WTC11 (cell line): ENCODE results near the gene TMEM260. TPM values are rescaled to one million over a fixed set of nuclear protein-coding genes. Genes with fewer than 3 reads are reported as not detected.

ENCODE experiments used
- ATAC-seq: fragments of 200-7000 bp; cut with Tn5 transposase; 2 replicates; pipeline ENCODE4 v1.10.0; 2021; ENCODE audit warnings: mild to moderate bottlenecking, moderate library complexity
- CTCF ChIA-PET: fragments of 300-600 bp; sonication (Branson Sonifier 250); formaldehyde crosslinking; loops from one replicate; lab custom pipeline; 2021; ENCODE audit warnings: antibody characterized with exemption; lab: Charles Lee
- POLR2A ChIA-PET: fragments of 350-600 bp; sonication (Branson Sonifier 250); formaldehyde crosslinking; loops from one replicate; lab custom pipeline; 2021; ENCODE audit warnings: antibody characterized with exemption; lab: Charles Lee
- DNase-seq: peaks from one replicate; pipeline ENCODE4 v3.0.0; 2021; ENCODE audit warnings: low spot score
- H3K27ac Mint-ChIP-seq: 2 replicates; pipeline ENCODE4 v1.8.0; 2021; ENCODE audit warnings: mixed read lengths
- H3K27me3 Mint-ChIP-seq: 2 replicates; pipeline ENCODE4 v1.8.0; 2021; ENCODE audit warnings: low read depth, mild to moderate bottlenecking, moderate library complexity, mixed read lengths
- H3K36me3 Mint-ChIP-seq: 2 replicates; pipeline ENCODE4 v1.8.0; 2021; ENCODE audit warnings: mixed read lengths
- H3K4me1 Mint-ChIP-seq: 2 replicates; pipeline ENCODE4 v1.8.0; 2022; ENCODE audit warnings: mixed read lengths
- H3K4me3 Mint-ChIP-seq: 2 replicates; pipeline ENCODE4 v1.8.0; 2021; ENCODE audit warnings: mild to moderate bottlenecking, moderate library complexity, mixed read lengths
- H3K9me3 Mint-ChIP-seq: 2 replicates; pipeline ENCODE4 v1.8.0; 2021; ENCODE audit warnings: mixed read lengths
- ATF1 ChIP-seq: sonication (generic); formaldehyde crosslinking; IDR thresholded peaks from 2 replicates; pipeline ENCODE4 v1.8.1; 2023; ENCODE audit warnings: mild to moderate bottlenecking, moderate library complexity, missing genetic modification reagents
- ELF4 ChIP-seq: sonication (generic); formaldehyde crosslinking; IDR thresholded peaks from 2 replicates; pipeline ENCODE4 v1.8.1; 2022; ENCODE audit warnings: low read depth, mild to moderate bottlenecking, moderate library complexity, missing genetic modification reagents
- FOXJ3 ChIP-seq: sonication (generic); formaldehyde crosslinking; IDR thresholded peaks from 2 replicates; pipeline ENCODE4 v1.9.0; 2021; ENCODE audit warnings: missing genetic modification reagents, mild to moderate bottlenecking, borderline replicate concordance
- GTF2I ChIP-seq: fragments of 250-450 bp; sonication (Bioruptor Pico); conservative IDR thresholded peaks from 2 replicates; pipeline ENCODE4 v1.4.0; 2021; ENCODE audit warnings: mild to moderate bottlenecking
- HMGA2 ChIP-seq: fragments of 250-450 bp; sonication (Bioruptor Pico); IDR thresholded peaks from 2 replicates; pipeline ENCODE4 v1.4.0; 2021; ENCODE audit warnings: mild to moderate bottlenecking, moderate library complexity
- JAZF1 ChIP-seq: fragments of 250-450 bp; sonication (Bioruptor Pico); IDR thresholded peaks from 2 replicates; pipeline ENCODE4 v1.9.0; 2021; ENCODE audit warnings: moderate library complexity, mild to moderate bottlenecking, inconsistent platforms
- KAT7 ChIP-seq: sonication (generic); formaldehyde crosslinking; IDR thresholded peaks from 2 replicates; pipeline ENCODE4 v1.8.1; 2023; ENCODE audit warnings: missing genetic modification reagents, mild to moderate bottlenecking, borderline replicate concordance
- MXD4 ChIP-seq: fragments of 250-450 bp; sonication (Bioruptor Pico); IDR thresholded peaks from 2 replicates; pipeline ENCODE4 v1.8.0; 2021; ENCODE audit warnings: mild to moderate bottlenecking, moderate library complexity, borderline replicate concordance
- RELA ChIP-seq: sonication (generic); formaldehyde crosslinking; IDR thresholded peaks from 2 replicates; pipeline ENCODE4 v1.8.1; 2022; ENCODE audit warnings: missing genetic modification reagents, mild to moderate bottlenecking, borderline replicate concordance
- RORB ChIP-seq: fragments of 250-450 bp; sonication (Bioruptor Pico); IDR thresholded peaks from 2 replicates; pipeline ENCODE4 v1.9.0; 2021; ENCODE audit warnings: mild to moderate bottlenecking
- SP1 ChIP-seq: sonication (generic); formaldehyde crosslinking; conservative IDR thresholded peaks from 2 replicates; pipeline ENCODE4 v1.8.1; 2022; ENCODE audit warnings: missing genetic modification reagents
- TEAD1 ChIP-seq: sonication (generic); formaldehyde crosslinking; IDR thresholded peaks from 2 replicates; pipeline ENCODE4 v1.8.0; 2022; ENCODE audit warnings: mild to moderate bottlenecking, missing genetic modification reagents
- ZNF121 ChIP-seq: sonication (generic); formaldehyde crosslinking; IDR thresholded peaks from 2 replicates; pipeline ENCODE4 v1.8.0; 2023; ENCODE audit warnings: missing genetic modification reagents
- ZNF232 ChIP-seq: sonication (generic); formaldehyde crosslinking; IDR thresholded peaks from 2 replicates; pipeline ENCODE4 v1.8.0; 2022; ENCODE audit warnings: mild to moderate bottlenecking, missing genetic modification reagents
- ZNF263 ChIP-seq: sonication (generic); formaldehyde crosslinking; IDR thresholded peaks from 2 replicates; pipeline ENCODE4 v1.8.1; 2022; ENCODE audit warnings: low read depth, mild to moderate bottlenecking, moderate library complexity, missing genetic modification reagents
- total RNA-seq: library from RNA; stranded (reverse); gene quantifications from 3 replicates; pipeline ENCODE4 v1.2.3, GENCODE V29; 2021
- TF ChIP-seq, protein P1 (sequence below): fragments of 250-450 bp; sonication (Bioruptor Pico); IDR thresholded peaks from 2 replicates; pipeline ENCODE4 v1.9.0; 2021; ENCODE audit warnings: moderate library complexity, mild to moderate bottlenecking, inconsistent platforms, borderline replicate concordance
- TF ChIP-seq, protein P2 (sequence below): sonication (generic); formaldehyde crosslinking; IDR thresholded peaks from 2 replicates; pipeline ENCODE4 v1.8.0; 2022; ENCODE audit warnings: mild to moderate bottlenecking, missing genetic modification reagents
- TF ChIP-seq, protein P3 (sequence below): sonication (generic); formaldehyde crosslinking; IDR thresholded peaks from 2 replicates; pipeline ENCODE4 v1.8.0; 2023; ENCODE audit warnings: missing genetic modification reagents, mild to moderate bottlenecking, borderline replicate concordance
- TF ChIP-seq, protein P4 (sequence below): sonication (generic); formaldehyde crosslinking; conservative IDR thresholded peaks from 2 replicates; pipeline ENCODE4 v1.8.1; 2022; ENCODE audit warnings: mild to moderate bottlenecking, missing genetic modification reagents
- TF ChIP-seq, protein P5 (sequence below): sonication (generic); formaldehyde crosslinking; IDR thresholded peaks from 2 replicates; pipeline ENCODE4 v1.8.1; 2022; ENCODE audit warnings: low read depth, mild to moderate bottlenecking, moderate library complexity, missing genetic modification reagents, borderline replicate concordance
- TF ChIP-seq, protein P6 (sequence below): sonication (generic); formaldehyde crosslinking; IDR thresholded peaks from 2 replicates; pipeline ENCODE4 v1.8.1; 2023; ENCODE audit warnings: mild to moderate bottlenecking, missing genetic modification reagents, moderate library complexity
- TF ChIP-seq, protein P7 (sequence below): fragments of 250-450 bp; sonication (Bioruptor Pico); IDR thresholded peaks from 2 replicates; pipeline ENCODE4 v2.1.2; 2022; ENCODE audit warnings: mild to moderate bottlenecking, moderate library complexity

TMEM260 gene
- total RNA-seq, 1 experiment from 2014 or later = 17.9 TPM

DNA sequence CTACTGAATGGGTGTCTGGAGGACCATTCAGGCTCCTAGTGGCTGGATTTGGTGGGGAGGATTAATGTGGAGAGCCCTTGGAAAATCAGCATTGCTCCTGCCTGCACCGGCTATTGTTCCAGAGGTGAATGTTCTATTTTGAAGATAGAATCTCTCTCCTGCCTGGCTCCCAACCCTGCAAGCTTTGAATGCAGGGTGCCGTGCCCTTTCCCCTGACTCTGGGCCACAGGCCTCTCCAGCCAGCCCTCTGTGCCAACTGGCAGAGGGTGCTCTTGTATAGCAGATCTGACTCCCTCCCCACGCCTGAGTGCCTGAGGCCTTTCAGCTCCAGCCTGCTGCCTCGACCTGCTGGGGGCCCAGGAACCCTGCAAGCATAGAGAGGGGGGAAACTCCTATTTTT, 106.8 kb downstream of the TMEM260 start:
- H3K4me3 Mint-ChIP-seq = no peak overlapping the region

DNA sequence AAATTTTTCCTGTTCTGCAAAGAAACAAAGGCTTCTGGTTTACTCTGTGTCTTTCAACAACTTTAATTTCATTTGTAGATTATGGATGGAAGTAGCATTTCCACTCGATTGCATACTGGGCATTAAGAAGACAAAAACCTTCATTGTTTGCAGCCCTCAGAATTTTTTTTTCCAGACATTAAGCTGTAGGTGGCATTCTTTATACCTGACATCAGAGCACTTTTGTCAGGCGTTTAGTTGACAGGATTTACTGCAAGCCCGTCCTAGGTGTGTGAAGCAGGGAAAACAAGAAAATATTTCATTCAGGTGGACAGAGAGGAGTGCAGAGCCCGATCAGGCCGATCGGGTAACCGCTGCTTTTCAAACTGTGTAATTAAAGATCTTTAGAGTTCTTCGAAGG, 107.5 kb downstream of the TMEM260 start:
- peaks cover 10% of the 10 kb centered on the region for H3K9me3 Mint-ChIP-seq
- DNase-seq (no peak), ATAC-seq (no peak)
- TF ChIP-seq, protein P1, sequence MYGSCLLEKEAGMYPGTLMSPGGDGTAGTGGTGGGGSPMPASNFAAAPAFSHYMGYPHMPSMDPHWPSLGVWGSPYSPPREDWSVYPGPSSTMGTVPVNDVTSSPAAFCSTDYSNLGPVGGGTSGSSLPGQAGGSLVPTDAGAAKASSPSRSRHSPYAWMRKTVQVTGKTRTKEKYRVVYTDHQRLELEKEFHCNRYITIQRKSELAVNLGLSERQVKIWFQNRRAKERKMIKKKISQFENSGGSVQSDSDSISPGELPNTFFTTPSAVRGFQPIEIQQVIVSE (CRISPR knock-in tag) = no peak
- no peak for TF ChIP-seq ZNF121 (CRISPR knock-in tag)
- no peak for TF ChIP-seq GTF2I (CRISPR knock-in tag)
- TF ChIP-seq, protein P2, sequence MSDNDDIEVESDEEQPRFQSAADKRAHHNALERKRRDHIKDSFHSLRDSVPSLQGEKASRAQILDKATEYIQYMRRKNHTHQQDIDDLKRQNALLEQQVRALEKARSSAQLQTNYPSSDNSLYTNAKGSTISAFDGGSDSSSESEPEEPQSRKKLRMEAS = no peak
- TF ChIP-seq JAZF1 (CRISPR knock-in tag) = no peak
- no peak for TF ChIP-seq FOXJ3 (CRISPR knock-in tag)
- TF ChIP-seq ZNF263 (CRISPR knock-in tag) = no peak
- no peak for TF ChIP-seq RELA (CRISPR knock-in tag)
- TF ChIP-seq HMGA2 (CRISPR knock-in tag) = no peak
- POLR2A ChIA-PET = no interaction called here
- H3K27me3 Mint-ChIP-seq = peaks cover 2% of the 10 kb centered on the region; the same call in 1 of the 2 replicates
- H3K4me3 Mint-ChIP-seq = no peak overlapping the region
- no peaks in the 10 kb centered on the region for H3K36me3 Mint-ChIP-seq
- H3K4me1 Mint-ChIP-seq = peaks cover 30% of the 10 kb centered on the region
- CTCF ChIA-PET = interaction anchor here (0.6 to 1.6 kb wide), 2 partner anchors 119 to 127 kb away, joined by 3 read pairs; no protein-coding TSS in a partner anchor
- H3K27ac Mint-ChIP-seq = no peak overlapping the region

More for the DNA sequence above, 106.8 kb downstream of the TMEM260 start:
- no peaks in the 10 kb centered on the region for H3K36me3 Mint-ChIP-seq
- TF ChIP-seq RORB (CRISPR knock-in tag) (no peak), KAT7 (CRISPR knock-in tag) (no peak), SP1 (CRISPR knock-in tag) (0 out of 2 replicates have a peak, but pooled peaks have one; percentile 20)
- TF ChIP-seq, all 79 proteins: peak for 1
- POLR2A ChIA-PET = interaction anchor here (0.6 to 0.7 kb wide), 2 partner anchors 9 to 211 kb away, joined by 4 to 5 read pairs; no protein-coding TSS in a partner anchor
- peak; percentile 93 for ATAC-seq
- peak; percentile 61 for DNase-seq
- H3K9me3 Mint-ChIP-seq = peaks cover 11% of the 10 kb centered on the region
- CTCF ChIA-PET = interaction anchor here (0.7 to 1.6 kb wide), 7 partner anchors 88 to 365 kb away, joined by 3 to 6 read pairs (median 3); no protein-coding TSS in a partner anchor
- H3K4me1 Mint-ChIP-seq = peaks cover 24% of the 10 kb centered on the region
- peaks cover 2% of the 10 kb centered on the region; the same call in 1 of the 2 replicates for H3K27me3 Mint-ChIP-seq
- no peak overlapping the region for H3K27ac Mint-ChIP-seq

DNA sequence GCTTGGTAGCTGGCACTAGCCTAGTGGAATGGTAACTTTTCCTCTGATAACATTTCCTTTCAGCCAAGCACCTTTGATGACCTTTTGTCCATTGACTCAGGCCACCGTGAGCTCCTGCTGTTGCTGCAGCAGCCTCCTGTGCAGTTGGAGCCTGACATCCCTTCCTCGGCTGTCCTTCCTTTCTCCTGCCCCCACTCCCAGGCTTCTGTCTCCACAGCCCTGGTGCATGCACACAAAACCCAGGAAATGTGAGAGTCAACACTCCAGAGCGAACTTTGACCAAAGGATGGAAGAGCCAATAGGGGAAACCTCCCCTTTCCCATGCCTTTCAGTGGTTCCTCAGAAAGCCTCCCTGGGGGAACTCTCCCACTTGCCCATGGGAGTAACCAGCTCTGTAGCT, 115.0 kb downstream of the TMEM260 start:
- Mint-ChIP-seq H3K9me3 (no peaks in the 10 kb centered on the region), H3K36me3 (no peaks in the 10 kb centered on the region), H3K4me1 (peaks cover 30% of the 10 kb centered on the region), H3K27ac (no peak overlapping the region), H3K27me3 (peaks cover 23% of the 10 kb centered on the region), H3K4me3 (no peak overlapping the region)
- CTCF ChIA-PET = interaction anchor here (0.6 kb wide), 1 partner anchor 506 kb away, joined by 4 read pairs; no protein-coding TSS in a partner anchor
- POLR2A ChIA-PET = interaction anchor here (0.7 to 0.9 kb wide), 2 partner anchors 8 to 275 kb away, joined by 3 to 5 read pairs; no protein-coding TSS in a partner anchor
- DNase-seq = no peak
- ATAC-seq = no peak
- TF ChIP-seq ELF4 (CRISPR knock-in tag) (no peak), RELA (CRISPR knock-in tag) (no peak), ZNF232 (CRISPR knock-in tag) (no peak), MXD4 (CRISPR knock-in tag) (no peak), ATF1 (no peak), JAZF1 (CRISPR knock-in tag) (no peak), HMGA2 (CRISPR knock-in tag) (no peak), TEAD1 (CRISPR knock-in tag) (no peak)
- TF ChIP-seq, protein P3, sequence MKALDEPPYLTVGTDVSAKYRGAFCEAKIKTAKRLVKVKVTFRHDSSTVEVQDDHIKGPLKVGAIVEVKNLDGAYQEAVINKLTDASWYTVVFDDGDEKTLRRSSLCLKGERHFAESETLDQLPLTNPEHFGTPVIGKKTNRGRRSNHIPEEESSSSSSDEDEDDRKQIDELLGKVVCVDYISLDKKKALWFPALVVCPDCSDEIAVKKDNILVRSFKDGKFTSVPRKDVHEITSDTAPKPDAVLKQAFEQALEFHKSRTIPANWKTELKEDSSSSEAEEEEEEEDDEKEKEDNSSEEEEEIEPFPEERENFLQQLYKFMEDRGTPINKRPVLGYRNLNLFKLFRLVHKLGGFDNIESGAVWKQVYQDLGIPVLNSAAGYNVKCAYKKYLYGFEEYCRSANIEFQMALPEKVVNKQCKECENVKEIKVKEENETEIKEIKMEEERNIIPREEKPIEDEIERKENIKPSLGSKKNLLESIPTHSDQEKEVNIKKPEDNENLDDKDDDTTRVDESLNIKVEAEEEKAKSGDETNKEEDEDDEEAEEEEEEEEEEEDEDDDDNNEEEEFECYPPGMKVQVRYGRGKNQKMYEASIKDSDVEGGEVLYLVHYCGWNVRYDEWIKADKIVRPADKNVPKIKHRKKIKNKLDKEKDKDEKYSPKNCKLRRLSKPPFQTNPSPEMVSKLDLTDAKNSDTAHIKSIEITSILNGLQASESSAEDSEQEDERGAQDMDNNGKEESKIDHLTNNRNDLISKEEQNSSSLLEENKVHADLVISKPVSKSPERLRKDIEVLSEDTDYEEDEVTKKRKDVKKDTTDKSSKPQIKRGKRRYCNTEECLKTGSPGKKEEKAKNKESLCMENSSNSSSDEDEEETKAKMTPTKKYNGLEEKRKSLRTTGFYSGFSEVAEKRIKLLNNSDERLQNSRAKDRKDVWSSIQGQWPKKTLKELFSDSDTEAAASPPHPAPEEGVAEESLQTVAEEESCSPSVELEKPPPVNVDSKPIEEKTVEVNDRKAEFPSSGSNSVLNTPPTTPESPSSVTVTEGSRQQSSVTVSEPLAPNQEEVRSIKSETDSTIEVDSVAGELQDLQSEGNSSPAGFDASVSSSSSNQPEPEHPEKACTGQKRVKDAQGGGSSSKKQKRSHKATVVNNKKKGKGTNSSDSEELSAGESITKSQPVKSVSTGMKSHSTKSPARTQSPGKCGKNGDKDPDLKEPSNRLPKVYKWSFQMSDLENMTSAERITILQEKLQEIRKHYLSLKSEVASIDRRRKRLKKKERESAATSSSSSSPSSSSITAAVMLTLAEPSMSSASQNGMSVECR (CRISPR knock-in tag) = no peak
- TF ChIP-seq, protein P4, sequence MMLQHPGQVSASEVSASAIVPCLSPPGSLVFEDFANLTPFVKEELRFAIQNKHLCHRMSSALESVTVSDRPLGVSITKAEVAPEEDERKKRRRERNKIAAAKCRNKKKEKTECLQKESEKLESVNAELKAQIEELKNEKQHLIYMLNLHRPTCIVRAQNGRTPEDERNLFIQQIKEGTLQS = no peak
- TF ChIP-seq, protein P5, sequence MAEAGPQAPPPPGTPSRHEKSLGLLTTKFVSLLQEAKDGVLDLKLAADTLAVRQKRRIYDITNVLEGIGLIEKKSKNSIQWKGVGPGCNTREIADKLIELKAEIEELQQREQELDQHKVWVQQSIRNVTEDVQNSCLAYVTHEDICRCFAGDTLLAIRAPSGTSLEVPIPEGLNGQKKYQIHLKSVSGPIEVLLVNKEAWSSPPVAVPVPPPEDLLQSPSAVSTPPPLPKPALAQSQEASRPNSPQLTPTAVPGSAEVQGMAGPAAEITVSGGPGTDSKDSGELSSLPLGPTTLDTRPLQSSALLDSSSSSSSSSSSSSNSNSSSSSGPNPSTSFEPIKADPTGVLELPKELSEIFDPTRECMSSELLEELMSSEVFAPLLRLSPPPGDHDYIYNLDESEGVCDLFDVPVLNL (CRISPR knock-in tag) = no peak
- TF ChIP-seq, protein P6, sequence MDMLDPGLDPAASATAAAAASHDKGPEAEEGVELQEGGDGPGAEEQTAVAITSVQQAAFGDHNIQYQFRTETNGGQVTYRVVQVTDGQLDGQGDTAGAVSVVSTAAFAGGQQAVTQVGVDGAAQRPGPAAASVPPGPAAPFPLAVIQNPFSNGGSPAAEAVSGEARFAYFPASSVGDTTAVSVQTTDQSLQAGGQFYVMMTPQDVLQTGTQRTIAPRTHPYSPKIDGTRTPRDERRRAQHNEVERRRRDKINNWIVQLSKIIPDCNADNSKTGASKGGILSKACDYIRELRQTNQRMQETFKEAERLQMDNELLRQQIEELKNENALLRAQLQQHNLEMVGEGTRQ = no peak
- TF ChIP-seq, protein P7, sequence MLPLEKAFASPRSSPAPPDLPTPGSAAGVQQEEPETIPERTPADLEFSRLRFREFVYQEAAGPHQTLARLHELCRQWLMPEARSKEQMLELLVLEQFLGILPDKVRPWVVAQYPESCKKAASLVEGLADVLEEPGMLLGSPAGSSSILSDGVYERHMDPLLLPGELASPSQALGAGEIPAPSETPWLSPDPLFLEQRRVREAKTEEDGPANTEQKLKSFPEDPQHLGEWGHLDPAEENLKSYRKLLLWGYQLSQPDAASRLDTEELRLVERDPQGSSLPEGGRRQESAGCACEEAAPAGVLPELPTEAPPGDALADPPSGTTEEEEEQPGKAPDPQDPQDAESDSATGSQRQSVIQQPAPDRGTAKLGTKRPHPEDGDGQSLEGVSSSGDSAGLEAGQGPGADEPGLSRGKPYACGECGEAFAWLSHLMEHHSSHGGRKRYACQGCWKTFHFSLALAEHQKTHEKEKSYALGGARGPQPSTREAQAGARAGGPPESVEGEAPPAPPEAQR (CRISPR knock-in tag) = no peak
